ENCODE results near the gene SEMA6D.

SEMA6D gene

DNA sequence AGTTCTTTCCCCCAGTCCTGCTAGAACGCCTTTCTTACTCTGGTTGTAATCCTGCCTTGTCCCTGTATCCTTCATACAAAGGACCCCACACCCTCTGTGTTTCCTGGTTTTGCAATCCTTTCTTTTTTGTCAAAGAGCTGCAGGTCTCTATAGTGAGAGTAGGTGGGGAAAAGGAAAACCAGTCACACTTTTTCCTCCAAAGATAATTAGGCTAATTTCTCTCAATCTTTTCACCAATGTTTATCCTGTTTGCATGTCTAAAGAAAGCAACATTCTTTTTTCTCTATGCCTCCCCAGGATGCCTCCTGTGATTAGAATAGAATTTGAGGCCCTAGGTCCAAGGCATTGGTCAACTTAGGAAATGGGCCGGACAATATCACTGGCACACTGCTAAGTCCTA lies 25.4 kb downstream of the SEMA6D start:
- DNase-seq, result no peak
- Histone ChIP-seq H3K79me2 (ENCODE audit: low read length) (no peaks in the 10 kb centered on the region), H3K36me3 (replicated peaks; ENCODE audit: insufficient read depth, low read length) (no peaks in the 10 kb centered on the region), H3K9me2 (replicated peaks; ENCODE audit: insufficient read depth, low read length) (no peaks in the 10 kb centered on the region), H3K4me2 (ENCODE audit: low read depth, low read length) (no peak overlapping the region), H2AFZ (ENCODE audit: low read length) (no peak overlapping the region), H3K4me3 (ENCODE audit: low read length) (no peak overlapping the region), H4K20me1 (ENCODE audit: insufficient read depth, low read length) (no peaks in the 10 kb centered on the region), H3K27ac (ENCODE audit: low read length) (no peak overlapping the region), H3K27me3 (replicated peaks; ENCODE audit: insufficient read depth, low read length) (no peaks in the 10 kb centered on the region), H3F3A (ENCODE audit: insufficient read depth, low read length) (no peaks in the 10 kb centered on the region), H3K4me1 (ENCODE audit: low read length) (no peaks in the 10 kb centered on the region), H3K9ac (ENCODE audit: low read length) (no peak overlapping the region), H3K9me3 (replicated peaks; ENCODE audit: insufficient read depth, low read length) (no peaks in the 10 kb centered on the region)
- TF ChIP-seq CTCF (IDR thresholded peaks at IDR 0.05; ENCODE audit: low read length) (no peak), EZH2phosphoT487 (IDR thresholded peaks at IDR 0.05; ENCODE audit: low read length) (no peak), EZH2 (optimal IDR thresholded peaks at IDR 0.05; ENCODE audit: low read depth, low read length) (no peak)

- no peak for DNase-seq
- Histone ChIP-seq H3K36me3 (replicated peaks; ENCODE audit: insufficient read depth, low read length) (no peaks in the 10 kb centered on the region), H3K9me3 (replicated peaks; ENCODE audit: insufficient read depth, low read length) (no peaks in the 10 kb centered on the region), H3K79me2 (ENCODE audit: low read length) (no peaks in the 10 kb centered on the region), H3K27ac (ENCODE audit: low read length) (no peak overlapping the region), H3K4me1 (ENCODE audit: low read length) (no peaks in the 10 kb centered on the region), H3K9me2 (replicated peaks; ENCODE audit: insufficient read depth, low read length) (no peaks in the 10 kb centered on the region), H3K9ac (ENCODE audit: low read length) (no peak overlapping the region), H2AFZ (ENCODE audit: low read length) (no peak overlapping the region), H4K20me1 (ENCODE audit: insufficient read depth, low read length) (no peaks in the 10 kb centered on the region), H3F3A (ENCODE audit: insufficient read depth, low read length) (no peaks in the 10 kb centered on the region), H3K27me3 (replicated peaks; ENCODE audit: insufficient read depth, low read length) (no peaks in the 10 kb centered on the region), H3K4me3 (ENCODE audit: low read length) (no peak overlapping the region), H3K4me2 (ENCODE audit: low read depth, low read length) (no peak overlapping the region)
- no peak for TF ChIP-seq EZH2phosphoT487 (IDR thresholded peaks at IDR 0.05; ENCODE audit: low read length)
- no peak for TF ChIP-seq CTCF (IDR thresholded peaks at IDR 0.05; ENCODE audit: low read length)
- TF ChIP-seq EZH2 (optimal IDR thresholded peaks at IDR 0.05; ENCODE audit: low read depth, low read length), result no peak
Measured at GRCh38 chr15:47743385-47743784, 26.1 kb downstream of the SEMA6D start.

DNA sequence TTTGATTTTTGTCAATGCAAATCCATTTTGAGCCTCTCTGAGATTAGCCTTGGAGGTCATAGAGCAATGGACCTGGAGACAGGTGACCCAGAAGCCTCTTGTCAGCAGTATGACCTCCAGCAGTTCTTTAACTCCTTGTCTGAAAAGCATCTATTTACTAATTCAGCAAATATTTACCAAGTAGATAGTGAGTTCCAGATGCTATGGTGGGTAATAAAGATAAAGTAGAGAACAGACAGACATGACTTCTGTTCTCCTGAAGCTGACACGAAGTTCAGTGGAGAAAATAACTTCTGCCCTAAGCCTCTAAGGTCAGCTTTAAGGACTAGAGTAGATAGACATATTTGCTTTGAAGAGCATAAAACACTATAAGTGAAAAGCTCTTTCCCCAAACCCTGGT lies 26.6 kb downstream of the SEMA6D start:
- no peaks in the 10 kb centered on the region for H3K27me3 ChIP-seq (replicated peaks; ENCODE audit: insufficient read depth, low read length)
- H3K36me3 ChIP-seq (replicated peaks; ENCODE audit: insufficient read depth, low read length), result no peaks in the 10 kb centered on the region
- no peaks in the 10 kb centered on the region for H3K9me2 ChIP-seq (replicated peaks; ENCODE audit: insufficient read depth, low read length)
- H3K27ac ChIP-seq (ENCODE audit: low read length), result no peak overlapping the region
- H4K20me1 ChIP-seq (ENCODE audit: insufficient read depth, low read length), result no peaks in the 10 kb centered on the region
- no peak overlapping the region for H3K4me2 ChIP-seq (ENCODE audit: low read depth, low read length)
- no peaks in the 10 kb centered on the region for H3K4me1 ChIP-seq (ENCODE audit: low read length)
- no peaks in the 10 kb centered on the region for H3K9me3 ChIP-seq (replicated peaks; ENCODE audit: insufficient read depth, low read length)
- H2AFZ ChIP-seq (ENCODE audit: low read length), result no peak overlapping the region
- H3K4me3 ChIP-seq (ENCODE audit: low read length), result no peak overlapping the region
- no peaks in the 10 kb centered on the region for H3F3A ChIP-seq (ENCODE audit: insufficient read depth, low read length)
- H3K9ac ChIP-seq (ENCODE audit: low read length), result no peak overlapping the region
- TF ChIP-seq CTCF (IDR thresholded peaks at IDR 0.05; ENCODE audit: low read length) (no peak), EZH2phosphoT487 (IDR thresholded peaks at IDR 0.05; ENCODE audit: low read length) (no peak)
- DNase-seq, result no peak
- no peaks in the 10 kb centered on the region for H3K79me2 ChIP-seq (ENCODE audit: low read length)

Data from MM.1S (cell line).